ENCODE data around the gene PDZRN3. TPM values are rescaled to one million over a fixed set of nuclear protein-coding genes. Genes with fewer than 3 reads are reported as not detected.

Gene PDZRN3
- total RNA-seq, 1 donor from 2014 or later: 16.0 TPM

DNA sequence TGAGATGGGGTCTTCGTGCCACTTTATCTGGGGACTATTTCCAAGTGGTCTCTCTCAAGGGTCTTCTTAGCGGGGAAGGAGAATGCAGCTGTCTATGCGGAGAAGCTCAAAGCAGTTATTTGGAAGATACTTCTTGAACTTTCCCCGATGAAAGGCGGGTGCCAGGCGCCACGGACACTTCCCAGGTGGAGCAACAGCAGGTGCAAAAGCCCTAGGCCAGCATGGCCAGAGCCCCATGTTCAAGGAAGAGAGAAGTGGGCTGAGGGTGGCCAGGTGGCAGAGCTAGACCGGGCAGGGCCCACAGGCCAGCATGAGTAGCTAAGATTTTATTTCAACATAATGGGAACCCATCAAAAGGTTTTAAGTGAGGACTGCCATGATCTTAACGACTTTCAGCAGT, 232.8 kb downstream of the PDZRN3 start:
- DNase-seq (no peak), ATAC-seq (no peak)
- no peak overlapping the region for H3K27ac ChIP-seq

DNA sequence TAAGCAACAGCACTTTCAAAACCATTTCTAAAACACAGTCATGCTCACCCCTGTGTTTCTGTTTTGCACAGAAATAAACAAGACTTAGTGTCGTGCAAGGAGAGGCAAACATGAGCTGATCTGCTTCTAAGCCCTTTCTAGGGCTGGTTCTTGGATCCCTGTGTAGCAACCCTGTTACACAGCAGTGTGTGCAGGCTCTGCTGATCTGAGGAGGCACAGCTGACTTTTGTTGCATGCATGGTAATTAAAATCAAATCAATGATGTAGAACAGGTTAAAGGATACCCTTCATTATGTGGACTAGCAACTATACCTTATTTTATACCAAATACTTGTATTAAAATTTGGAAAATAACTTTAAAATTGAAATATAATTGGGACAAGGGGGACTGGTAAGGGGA, 234.8 kb downstream of the PDZRN3 start:
- peaks cover 4% of the 10 kb centered on the region for H3K4me1 ChIP-seq
- intact Hi-C loops (cut with DNase I): no loop called here
- no peaks in the 10 kb centered on the region for H3K27me3 ChIP-seq (ENCODE audit: low read depth)
- H3K27ac ChIP-seq: no peak overlapping the region
- H3K36me3 ChIP-seq: peaks cover 4% of the 10 kb centered on the region
- no peak for DNase-seq
- no peak for TF ChIP-seq CTCF (IDR thresholded peaks at IDR 0.05)
- H3K4me3 ChIP-seq: no peak overlapping the region
- H3K9me3 ChIP-seq: no peaks in the 10 kb centered on the region
- no peak for ATAC-seq

More for the DNA sequence above, 232.8 kb downstream of the PDZRN3 start:
- Histone ChIP-seq H3K36me3 (peaks cover 4% of the 10 kb centered on the region), H3K9me3 (no peaks in the 10 kb centered on the region), H3K4me1 (peaks cover 4% of the 10 kb centered on the region), H3K27me3 (ENCODE audit: low read depth) (no peaks in the 10 kb centered on the region), H3K4me3 (no peak overlapping the region)
- no peak for TF ChIP-seq CTCF (IDR thresholded peaks at IDR 0.05)
- intact Hi-C loops (cut with DNase I): no loop called here

DNA sequence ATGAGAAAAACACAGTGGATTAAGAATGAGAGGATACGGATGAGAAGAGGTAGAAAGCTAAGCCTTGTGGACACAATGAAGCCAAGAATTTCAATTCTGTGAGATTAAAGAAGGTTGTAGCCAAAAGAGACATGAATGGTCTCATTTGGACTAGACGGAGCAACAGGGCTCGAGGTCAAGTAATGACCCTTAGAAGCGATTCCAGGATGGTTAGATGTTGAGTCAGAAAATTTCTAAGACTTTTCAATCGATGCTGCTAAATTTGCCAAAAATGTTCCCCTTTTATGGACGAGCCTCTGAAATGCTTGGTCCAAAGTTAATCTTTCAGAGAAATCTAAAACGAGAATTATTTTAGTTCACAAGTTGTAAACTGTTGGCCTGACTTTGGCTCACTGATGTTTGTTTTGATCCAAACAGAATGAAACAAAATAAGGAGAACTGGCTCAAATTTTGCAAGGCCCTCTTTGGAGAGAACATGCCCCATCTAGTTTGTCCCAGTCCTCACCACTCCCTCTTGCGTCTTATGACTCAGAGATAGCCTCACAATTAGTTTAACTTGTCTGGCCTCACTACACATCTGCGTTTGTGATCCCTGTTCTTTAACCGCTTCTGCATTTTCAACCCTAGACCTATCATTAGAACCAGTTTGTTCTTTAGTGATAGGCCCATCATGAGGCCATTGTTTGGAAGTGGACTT, 235.5 kb downstream of the PDZRN3 start:
- Histone ChIP-seq H3K4me3 (no peak overlapping the region), H3K27ac (no peak overlapping the region), H3K27me3 (ENCODE audit: low read depth) (no peaks in the 10 kb centered on the region), H3K9me3 (no peaks in the 10 kb centered on the region), H3K4me1 (peaks cover 4% of the 10 kb centered on the region), H3K36me3 (peaks cover 8% of the 10 kb centered on the region)
- intact Hi-C loops (cut with DNase I): no loop called here
- DNase-seq (no peak), ATAC-seq (peak; percentile 25 to 29)
- TF ChIP-seq CTCF (IDR thresholded peaks at IDR 0.05): no peak

DNA sequence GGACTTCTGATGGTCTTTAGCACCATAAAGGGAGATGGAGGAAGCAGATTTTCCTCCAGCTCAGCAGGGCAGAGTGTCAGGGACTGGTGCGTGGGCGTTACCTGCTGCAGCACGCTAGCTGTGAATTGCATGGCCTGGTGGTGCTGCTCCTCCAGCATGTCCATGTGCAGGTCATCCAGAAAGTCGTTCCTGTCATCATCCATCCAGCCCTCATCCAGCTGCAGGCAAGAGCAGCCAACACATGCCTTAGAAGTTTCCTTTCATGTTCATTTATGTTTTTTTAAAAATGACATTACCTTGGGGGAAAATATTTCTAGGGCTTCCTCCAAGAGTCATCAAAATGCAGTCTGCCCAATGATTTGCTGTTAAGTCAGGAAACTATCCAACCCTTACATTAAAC, 239.2 kb downstream of the PDZRN3 start:
- no peak for TF ChIP-seq CTCF (IDR thresholded peaks at IDR 0.05)
- intact Hi-C loops (cut with DNase I): no loop called here
- no peak for ATAC-seq

GRCh38 chr3:73384091-73384906, 240.4 kb downstream of the PDZRN3 start:
- intact Hi-C loops (cut with DNase I): no loop called here

More for the DNA sequence above, 239.2 kb downstream of the PDZRN3 start:
- peaks cover 8% of the 10 kb centered on the region for H3K36me3 ChIP-seq
- no peaks in the 10 kb centered on the region for H3K27me3 ChIP-seq (ENCODE audit: low read depth)
- no peak overlapping the region for H3K27ac ChIP-seq
- no peak overlapping the region for H3K4me3 ChIP-seq
- no peak for DNase-seq
- H3K9me3 ChIP-seq: no peaks in the 10 kb centered on the region
- H3K4me1 ChIP-seq: peaks cover 4% of the 10 kb centered on the region

More at GRCh38 chr3:73384091-73384906, 240.4 kb downstream of the PDZRN3 start:
- Histone ChIP-seq H3K27me3 (ENCODE audit: low read depth) (no peaks in the 10 kb centered on the region), H3K4me1 (no peaks in the 10 kb centered on the region), H3K9me3 (no peaks in the 10 kb centered on the region), H3K36me3 (peaks cover 8% of the 10 kb centered on the region), H3K4me3 (no peak overlapping the region), H3K27ac (no peak overlapping the region)
- DNase-seq (no peak), ATAC-seq (peak in 1 of 2 donors; percentile 17)
- TF ChIP-seq CTCF (IDR thresholded peaks at IDR 0.05): no peak
